ENCODE results near the gene IRF4. TPM values are rescaled to one million over a fixed set of nuclear protein-coding genes. Genes with fewer than 3 reads are reported as not detected.

The IRF4 gene
- total and polyA plus RNA-seq, 2 experiments from 2014 or later = 1.3 to 1.9 TPM

- no peaks in the 10 kb centered on the region for H3F3A ChIP-seq (replicated peaks; ENCODE audit: low read depth)
- Mint-ChIP-seq H3K27me3 (ENCODE audit: insufficient read depth, low read depth, poor library complexity) (peaks cover 2% of the 10 kb centered on the region), H3K4me3 (no peak overlapping the region), H3K9me3 (peaks cover 7% of the 10 kb centered on the region; the same call in 1 of the 3 replicates), H3K4me1 (no peaks in the 10 kb centered on the region), H3K36me3 (ENCODE audit: low read depth) (no peaks in the 10 kb centered on the region), H3K27ac (no peak overlapping the region)
- no peaks in the 10 kb centered on the region for H3K4me1 ChIP-seq (ENCODE audit: insufficient read depth)
- no peak overlapping the region for H2AFZ ChIP-seq
- no peaks in the 10 kb centered on the region for H3K36me3 ChIP-seq (ENCODE audit: insufficient read depth)
- no peak for DNase-seq (ENCODE audit: low spot score)
- H3K27me3 ChIP-seq (ENCODE audit: insufficient read depth) = no peaks in the 10 kb centered on the region
- H4K20me1 ChIP-seq (replicated peaks; ENCODE audit: insufficient read depth) = no peaks in the 10 kb centered on the region
- TF ChIP-seq, protein P1, sequence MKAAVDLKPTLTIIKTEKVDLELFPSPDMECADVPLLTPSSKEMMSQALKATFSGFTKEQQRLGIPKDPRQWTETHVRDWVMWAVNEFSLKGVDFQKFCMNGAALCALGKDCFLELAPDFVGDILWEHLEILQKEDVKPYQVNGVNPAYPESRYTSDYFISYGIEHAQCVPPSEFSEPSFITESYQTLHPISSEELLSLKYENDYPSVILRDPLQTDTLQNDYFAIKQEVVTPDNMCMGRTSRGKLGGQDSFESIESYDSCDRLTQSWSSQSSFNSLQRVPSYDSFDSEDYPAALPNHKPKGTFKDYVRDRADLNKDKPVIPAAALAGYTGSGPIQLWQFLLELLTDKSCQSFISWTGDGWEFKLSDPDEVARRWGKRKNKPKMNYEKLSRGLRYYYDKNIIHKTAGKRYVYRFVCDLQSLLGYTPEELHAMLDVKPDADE (IDR thresholded peaks at IDR 0.05) = no peak
- no peak for TF ChIP-seq EZH2phosphoT487 (IDR thresholded peaks at IDR 0.05; ENCODE audit: unreplicated experiment)
- TF ChIP-seq POLR2AphosphoS5 (IDR thresholded peaks at IDR 0.05; ENCODE audit: low read depth) = no peak
- no peak for TF ChIP-seq EZH2 (IDR thresholded peaks at IDR 0.05; ENCODE audit: low read depth, unreplicated experiment)
- no peak for TF ChIP-seq STAT1 (IDR thresholded peaks at IDR 0.05; ENCODE audit: unreplicated experiment)
- TF ChIP-seq ZNF114 (CRISPR knock-in tag; IDR thresholded peaks at IDR 0.05) = no peak
- TF ChIP-seq, protein P2, sequence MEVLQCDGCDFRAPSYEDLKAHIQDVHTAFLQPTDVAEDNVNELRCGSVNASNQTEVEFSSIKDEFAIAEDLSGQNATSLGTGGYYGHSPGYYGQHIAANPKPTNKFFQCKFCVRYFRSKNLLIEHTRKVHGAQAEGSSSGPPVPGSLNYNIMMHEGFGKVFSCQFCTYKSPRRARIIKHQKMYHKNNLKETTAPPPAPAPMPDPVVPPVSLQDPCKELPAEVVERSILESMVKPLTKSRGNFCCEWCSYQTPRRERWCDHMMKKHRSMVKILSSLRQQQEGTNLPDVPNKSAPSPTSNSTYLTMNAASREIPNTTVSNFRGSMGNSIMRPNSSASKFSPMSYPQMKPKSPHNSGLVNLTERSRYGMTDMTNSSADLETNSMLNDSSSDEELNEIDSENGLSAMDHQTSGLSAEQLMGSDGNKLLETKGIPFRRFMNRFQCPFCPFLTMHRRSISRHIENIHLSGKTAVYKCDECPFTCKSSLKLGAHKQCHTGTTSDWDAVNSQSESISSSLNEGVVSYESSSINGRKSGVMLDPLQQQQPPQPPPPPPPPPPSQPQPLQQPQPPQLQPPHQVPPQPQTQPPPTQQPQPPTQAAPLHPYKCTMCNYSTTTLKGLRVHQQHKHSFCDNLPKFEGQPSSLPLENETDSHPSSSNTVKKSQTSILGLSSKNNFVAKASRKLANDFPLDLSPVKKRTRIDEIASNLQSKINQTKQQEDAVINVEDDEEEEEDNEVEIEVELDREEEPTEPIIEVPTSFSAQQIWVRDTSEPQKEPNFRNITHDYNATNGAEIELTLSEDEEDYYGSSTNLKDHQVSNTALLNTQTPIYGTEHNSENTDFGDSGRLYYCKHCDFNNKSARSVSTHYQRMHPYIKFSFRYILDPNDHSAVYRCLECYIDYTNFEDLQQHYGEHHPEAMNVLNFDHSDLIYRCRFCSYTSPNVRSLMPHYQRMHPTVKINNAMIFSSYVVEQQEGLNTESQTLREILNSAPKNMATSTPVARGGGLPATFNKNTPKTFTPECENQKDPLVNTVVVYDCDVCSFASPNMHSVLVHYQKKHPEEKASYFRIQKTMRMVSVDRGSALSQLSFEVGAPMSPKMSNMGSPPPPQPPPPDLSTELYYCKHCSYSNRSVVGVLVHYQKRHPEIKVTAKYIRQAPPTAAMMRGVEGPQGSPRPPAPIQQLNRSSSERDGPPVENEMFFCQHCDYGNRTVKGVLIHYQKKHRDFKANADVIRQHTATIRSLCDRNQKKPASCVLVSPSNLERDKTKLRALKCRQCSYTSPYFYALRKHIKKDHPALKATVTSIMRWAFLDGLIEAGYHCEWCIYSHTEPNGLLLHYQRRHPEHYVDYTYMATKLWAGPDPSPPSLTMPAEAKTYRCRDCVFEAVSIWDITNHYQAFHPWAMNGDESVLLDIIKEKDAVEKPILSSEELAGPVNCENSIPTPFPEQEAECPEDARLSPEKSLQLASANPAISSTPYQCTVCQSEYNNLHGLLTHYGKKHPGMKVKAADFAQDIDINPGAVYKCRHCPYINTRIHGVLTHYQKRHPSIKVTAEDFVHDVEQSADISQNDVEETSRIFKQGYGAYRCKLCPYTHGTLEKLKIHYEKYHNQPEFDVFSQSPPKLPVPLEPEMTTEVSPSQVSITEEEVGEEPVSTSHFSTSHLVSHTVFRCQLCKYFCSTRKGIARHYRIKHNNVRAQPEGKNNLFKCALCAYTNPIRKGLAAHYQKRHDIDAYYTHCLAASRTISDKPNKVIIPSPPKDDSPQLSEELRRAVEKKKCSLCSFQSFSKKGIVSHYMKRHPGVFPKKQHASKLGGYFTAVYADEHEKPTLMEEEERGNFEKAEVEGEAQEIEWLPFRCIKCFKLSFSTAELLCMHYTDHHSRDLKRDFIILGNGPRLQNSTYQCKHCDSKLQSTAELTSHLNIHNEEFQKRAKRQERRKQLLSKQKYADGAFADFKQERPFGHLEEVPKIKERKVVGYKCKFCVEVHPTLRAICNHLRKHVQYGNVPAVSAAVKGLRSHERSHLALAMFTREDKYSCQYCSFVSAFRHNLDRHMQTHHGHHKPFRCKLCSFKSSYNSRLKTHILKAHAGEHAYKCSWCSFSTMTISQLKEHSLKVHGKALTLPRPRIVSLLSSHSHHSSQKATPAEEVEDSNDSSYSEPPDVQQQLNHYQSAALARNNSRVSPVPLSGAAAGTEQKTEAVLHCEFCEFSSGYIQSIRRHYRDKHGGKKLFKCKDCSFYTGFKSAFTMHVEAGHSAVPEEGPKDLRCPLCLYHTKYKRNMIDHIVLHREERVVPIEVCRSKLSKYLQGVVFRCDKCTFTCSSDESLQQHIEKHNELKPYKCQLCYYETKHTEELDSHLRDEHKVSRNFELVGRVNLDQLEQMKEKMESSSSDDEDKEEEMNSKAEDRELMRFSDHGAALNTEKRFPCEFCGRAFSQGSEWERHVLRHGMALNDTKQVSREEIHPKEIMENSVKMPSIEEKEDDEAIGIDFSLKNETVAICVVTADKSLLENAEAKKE (CRISPR knock-in tag; IDR thresholded peaks at IDR 0.05) = no peak
- TF ChIP-seq JUNB (IDR thresholded peaks at IDR 0.05; ENCODE audit: unreplicated experiment) = no peak
- no peak for TF ChIP-seq REST (IDR thresholded peaks at IDR 0.05; ENCODE audit: unreplicated experiment)
- TF ChIP-seq, protein P3, sequence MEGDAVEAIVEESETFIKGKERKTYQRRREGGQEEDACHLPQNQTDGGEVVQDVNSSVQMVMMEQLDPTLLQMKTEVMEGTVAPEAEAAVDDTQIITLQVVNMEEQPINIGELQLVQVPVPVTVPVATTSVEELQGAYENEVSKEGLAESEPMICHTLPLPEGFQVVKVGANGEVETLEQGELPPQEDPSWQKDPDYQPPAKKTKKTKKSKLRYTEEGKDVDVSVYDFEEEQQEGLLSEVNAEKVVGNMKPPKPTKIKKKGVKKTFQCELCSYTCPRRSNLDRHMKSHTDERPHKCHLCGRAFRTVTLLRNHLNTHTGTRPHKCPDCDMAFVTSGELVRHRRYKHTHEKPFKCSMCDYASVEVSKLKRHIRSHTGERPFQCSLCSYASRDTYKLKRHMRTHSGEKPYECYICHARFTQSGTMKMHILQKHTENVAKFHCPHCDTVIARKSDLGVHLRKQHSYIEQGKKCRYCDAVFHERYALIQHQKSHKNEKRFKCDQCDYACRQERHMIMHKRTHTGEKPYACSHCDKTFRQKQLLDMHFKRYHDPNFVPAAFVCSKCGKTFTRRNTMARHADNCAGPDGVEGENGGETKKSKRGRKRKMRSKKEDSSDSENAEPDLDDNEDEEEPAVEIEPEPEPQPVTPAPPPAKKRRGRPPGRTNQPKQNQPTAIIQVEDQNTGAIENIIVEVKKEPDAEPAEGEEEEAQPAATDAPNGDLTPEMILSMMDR (conservative IDR thresholded peaks at IDR 0.05; ENCODE audit: low read depth in 2 of 2) = no peak
- no peak for TF ChIP-seq NANOG (IDR thresholded peaks at IDR 0.05; ENCODE audit: borderline replicate concordance)
- TF ChIP-seq ZNF331 (CRISPR knock-in tag; IDR thresholded peaks at IDR 0.05; ENCODE audit: low read depth) = no peak
- no peak for TF ChIP-seq CREB1 (CRISPR knock-in tag; IDR thresholded peaks at IDR 0.05; ENCODE audit: low read depth)
- H3K4me3 ChIP-seq = no peak overlapping the region
- no peaks in the 10 kb centered on the region for H3K9me2 ChIP-seq (ENCODE audit: insufficient read depth)
- H3K79me2 ChIP-seq (replicated peaks; ENCODE audit: insufficient read depth) = no peaks in the 10 kb centered on the region
- H3K27ac ChIP-seq (ENCODE audit: low read depth) = no peak overlapping the region
- no peak overlapping the region for H3K4me2 ChIP-seq
- no peak for ATAC-seq
Observed at GRCh38 chr6:438634-439170, 47.1 kb downstream of the IRF4 start.

Data from GM23338 (cell line).